Activated CD4-positive, alpha-beta T cell treated with anti-CD3 and anti-CD28 coated beads for 24 hours (primary cell): ENCODE data around the gene SIGLEC14.
A peak's percentile ranks its signal among the peaks of the same experiment; 100 is the strongest.

Experiments
- DNase-seq, 2 donors: peaks; one replicate each; pipeline ENCODE4 v3.0.0-alpha.2; 2020; ENCODE audit warnings: low read depth in 2 of 2

SIGLEC14 gene

GRCh38 chr19:51621178-51621577, 25.4 kb downstream of the SIGLEC14 start:
- DNase-seq = no peak

- DNase-seq = no peak
These were observed 30.6 kb downstream of the SIGLEC14 start for GRCh38 chr19:51615991-51616390.

- DNase-seq = no peak
These were observed 31.8 kb downstream of the SIGLEC14 start for GRCh38 chr19:51614789-51615188.

GRCh38 chr19:51610576-51610975, 36.0 kb downstream of the SIGLEC14 start:
- no peak for DNase-seq

- peak; percentile 36 to 64 for DNase-seq
These were observed 38.6 kb downstream of the SIGLEC14 start for GRCh38 chr19:51607920-51608562.

GRCh38 chr19:51607077-51607476, 39.5 kb downstream of the SIGLEC14 start:
- DNase-seq = peak in 1 of 2 donors; percentile 6

GRCh38 chr19:51602189-51602854, 44.3 kb downstream of the SIGLEC14 start:
- no peak for DNase-seq

GRCh38 chr19:51600940-51601580, 45.6 kb downstream of the SIGLEC14 start:
- DNase-seq = no peak

GRCh38 chr19:51599084-51599483, 47.5 kb downstream of the SIGLEC14 start:
- no peak for DNase-seq

GRCh38 chr19:51598159-51598915, 48.3 kb downstream of the SIGLEC14 start:
- DNase-seq = no peak

GRCh38 chr19:51595190-51596175, 51.1 kb downstream of the SIGLEC14 start:
- no peak for DNase-seq

- no peak for DNase-seq
These were observed 51.9 kb downstream of the SIGLEC14 start for GRCh38 chr19:51594774-51595109.

- peak; percentile 93 to 95 for DNase-seq
These were observed 52.5 kb downstream of the SIGLEC14 start for GRCh38 chr19:51593969-51594773.

GRCh38 chr19:51593138-51593890, 53.3 kb downstream of the SIGLEC14 start:
- DNase-seq = no peak
